Activated T-helper 17 cell treated with anti-CD3 and anti-CD28 coated beads, Interleukin-2, amount 50 U/mL, for 72 hours (primary cell): Measurements from ENCODE around the gene DNAH7. TPM values are rescaled to one million over a fixed set of nuclear protein-coding genes. Genes with fewer than 3 reads are reported as not detected.
"Not testable (repeated sequence)": the region's sequence is repeated elsewhere in the genome, so short reads cannot be mapped to it uniquely, and the experiment has no call there.

Experiments used
- ATAC-seq: fragments of 150-1000 bp; cut with Tn5 transposase; replicated peaks from 2 replicates; pipeline ENCODE4 v1.10.0; 2021; ENCODE audit warnings: mild to moderate bottlenecking, moderate library complexity
- H3K27ac Mint-ChIP-seq: one replicate; pipeline ENCODE4 v1.8.0; 2022; ENCODE audit warnings: mixed read lengths
- H3K27me3 Mint-ChIP-seq: one replicate; pipeline ENCODE4 v1.8.0; 2022; ENCODE audit warnings: mixed read lengths
- H3K36me3 Mint-ChIP-seq: one replicate; pipeline ENCODE4 v1.8.0; 2022; ENCODE audit warnings: low read depth, mild to moderate bottlenecking, mixed read lengths
- H3K4me1 Mint-ChIP-seq: one replicate; pipeline ENCODE4 v1.8.0; 2022; ENCODE audit warnings: mixed read lengths
- H3K4me3 Mint-ChIP-seq: one replicate; pipeline ENCODE4 v1.8.0; 2022; ENCODE audit warnings: mild to moderate bottlenecking, mixed read lengths
- H3K9me3 Mint-ChIP-seq: one replicate; pipeline ENCODE4 v1.8.0; 2022; ENCODE audit warnings: mixed read lengths
- total RNA-seq, 2 donors: library from RNA; stranded (reverse); gene quantifications; one replicate each; pipeline ENCODE4 v1.2.3, GENCODE V29; 2022

The DNAH7 gene
- total RNA-seq, 2 donors from 2014 or later = not detected

DNA sequence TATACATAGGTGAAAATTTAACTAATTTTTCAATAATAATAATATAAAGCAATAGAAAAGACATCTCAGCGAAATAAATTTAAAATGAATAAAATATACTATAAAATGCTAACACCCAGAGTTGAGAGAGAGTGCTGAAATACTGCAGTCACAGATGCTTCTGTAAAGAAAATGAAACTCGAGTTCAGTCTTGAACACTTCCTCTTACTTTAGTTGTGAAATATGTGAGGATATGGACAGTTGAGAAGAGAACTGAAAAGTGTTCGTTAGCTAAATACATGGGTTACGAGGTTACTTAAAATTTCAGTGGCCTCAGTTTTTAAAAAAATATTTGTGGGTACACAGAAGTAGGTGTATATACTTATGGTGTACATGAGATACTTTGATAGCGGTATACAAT is 106.8 kb downstream of the DNAH7 start:
- H3K9me3 Mint-ChIP-seq = peaks cover 6% of the 10 kb centered on the region
- H3K4me3 Mint-ChIP-seq = no peak overlapping the region

DNA sequence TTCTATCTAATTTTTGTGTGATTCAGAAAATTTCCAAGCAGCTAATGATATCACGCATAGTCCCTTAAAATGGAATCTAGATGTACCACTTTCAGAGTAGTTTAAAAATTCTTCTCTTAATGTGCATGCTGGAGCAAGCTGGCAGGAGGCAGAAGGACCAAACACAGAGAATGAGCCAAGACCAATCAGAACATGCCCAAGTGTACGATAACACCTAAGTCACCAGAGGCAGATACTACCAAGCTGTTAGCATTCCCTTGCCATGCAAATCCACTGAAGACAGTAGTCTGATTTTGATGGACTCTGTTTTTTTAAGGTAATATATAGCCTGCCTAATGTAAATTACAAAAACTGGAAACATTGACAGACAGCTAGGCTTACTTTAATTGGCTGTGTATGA is 109.3 kb downstream of the DNAH7 start:
- no peaks in the 10 kb centered on the region for H3K4me1 Mint-ChIP-seq
- H3K27ac Mint-ChIP-seq = no peak overlapping the region
- peaks cover 9% of the 10 kb centered on the region for H3K9me3 Mint-ChIP-seq
- no peak for ATAC-seq
- H3K27me3 Mint-ChIP-seq = peaks cover 15% of the 10 kb centered on the region
- no peaks in the 10 kb centered on the region for H3K36me3 Mint-ChIP-seq
- H3K4me3 Mint-ChIP-seq = no peak overlapping the region

More for the DNA sequence above, 106.8 kb downstream of the DNAH7 start:
- peaks cover 19% of the 10 kb centered on the region for H3K27me3 Mint-ChIP-seq
- no peaks in the 10 kb centered on the region for H3K4me1 Mint-ChIP-seq
- H3K27ac Mint-ChIP-seq = no peak overlapping the region
- no peak for ATAC-seq
- H3K36me3 Mint-ChIP-seq = no peaks in the 10 kb centered on the region

DNA sequence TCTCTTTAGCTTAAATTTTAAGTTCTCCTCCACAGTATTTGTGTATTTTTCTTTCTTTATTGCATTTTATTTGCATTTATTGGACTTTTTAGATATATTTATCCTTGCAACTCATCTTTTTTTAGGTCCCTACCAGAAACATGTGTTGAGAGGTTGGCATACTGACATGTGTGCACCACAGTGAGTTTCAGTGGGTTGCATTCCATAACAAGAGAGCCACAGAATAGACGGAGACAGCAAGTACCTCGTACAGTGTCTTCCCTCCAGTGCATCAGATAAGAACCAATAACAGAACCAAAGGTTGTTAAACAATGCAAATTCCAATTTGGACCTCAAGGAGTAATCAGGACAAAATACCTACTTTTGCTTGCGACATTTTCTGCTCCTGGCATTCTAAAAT is 111.9 kb downstream of the DNAH7 start:
- ATAC-seq = no peak
- H3K36me3 Mint-ChIP-seq = no peaks in the 10 kb centered on the region
- no peak overlapping the region for H3K27ac Mint-ChIP-seq
- peaks cover 14% of the 10 kb centered on the region for H3K9me3 Mint-ChIP-seq
- no peak overlapping the region for H3K4me3 Mint-ChIP-seq
- peaks cover 7% of the 10 kb centered on the region for H3K27me3 Mint-ChIP-seq
- no peaks in the 10 kb centered on the region for H3K4me1 Mint-ChIP-seq

DNA sequence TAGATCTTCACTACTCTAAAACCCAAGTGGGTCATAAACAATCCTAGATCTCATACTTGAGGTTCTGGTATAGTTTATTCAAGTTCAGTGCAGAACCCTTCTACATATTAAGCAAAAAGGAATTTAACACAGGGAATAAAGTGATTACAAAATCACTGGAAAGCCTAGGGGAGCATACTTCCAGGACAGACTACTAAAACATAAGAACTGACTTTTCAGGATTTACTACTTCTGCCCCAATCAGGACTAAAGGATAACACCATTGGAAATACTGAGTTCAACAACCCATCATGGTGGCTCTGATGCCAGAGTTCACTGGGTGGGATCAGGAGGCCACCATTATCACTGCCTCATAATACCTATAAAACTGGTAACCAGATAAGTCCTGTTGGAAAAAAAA is 123.6 kb downstream of the DNAH7 start:
- no peak overlapping the region for H3K27ac Mint-ChIP-seq
- H3K4me3 Mint-ChIP-seq = no peak overlapping the region
- no peaks in the 10 kb centered on the region for H3K4me1 Mint-ChIP-seq
- peaks cover 9% of the 10 kb centered on the region for H3K9me3 Mint-ChIP-seq
- peaks cover 8% of the 10 kb centered on the region for H3K27me3 Mint-ChIP-seq
- H3K36me3 Mint-ChIP-seq = no peaks in the 10 kb centered on the region
- ATAC-seq = no peak

DNA sequence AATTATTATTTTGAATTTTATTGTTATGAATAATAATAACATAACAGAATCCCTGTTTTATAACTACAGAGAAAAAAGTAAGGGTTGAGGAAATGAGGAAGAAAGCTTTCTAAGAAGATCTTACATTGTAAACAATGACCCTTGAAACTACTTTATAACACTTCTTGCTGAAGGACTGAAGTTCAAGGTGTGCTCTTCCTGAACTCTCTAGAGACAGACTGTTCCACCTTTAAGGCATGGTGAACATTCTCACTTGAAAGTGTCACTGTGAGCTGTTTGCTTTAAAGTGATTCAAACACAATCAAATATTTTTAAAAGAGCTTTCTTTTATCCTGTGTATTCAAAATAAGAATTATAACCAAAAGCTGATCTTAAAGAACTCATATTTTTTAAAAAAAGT is 131.5 kb downstream of the DNAH7 start:
- no peak for ATAC-seq
- Mint-ChIP-seq H3K4me3 (no peak overlapping the region), H3K9me3 (peaks cover 3% of the 10 kb centered on the region), H3K36me3 (no peaks in the 10 kb centered on the region), H3K4me1 (no peaks in the 10 kb centered on the region), H3K27me3 (peaks cover 5% of the 10 kb centered on the region), H3K27ac (no peak overlapping the region)

DNA sequence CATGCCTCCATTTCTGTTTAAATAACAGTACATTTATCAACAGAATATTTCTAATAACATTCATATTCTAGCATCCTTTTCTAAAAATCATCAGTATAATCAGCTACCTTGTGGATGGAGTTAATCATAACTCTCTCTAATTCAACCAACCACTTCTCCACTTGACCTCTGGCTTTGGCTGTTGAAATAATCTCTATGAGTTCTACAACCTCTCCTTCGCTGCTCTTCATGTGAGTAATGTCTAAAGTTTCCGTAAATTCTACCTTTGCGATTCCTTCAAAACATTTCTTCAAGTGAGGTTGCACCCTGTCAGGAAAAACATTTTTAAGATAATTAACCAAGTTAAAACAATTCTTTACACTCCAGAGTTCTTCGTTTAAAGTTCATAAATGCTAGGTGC is 134.2 kb downstream of the DNAH7 start:
- Mint-ChIP-seq H3K4me1 (no peaks in the 10 kb centered on the region), H3K27me3 (no peaks in the 10 kb centered on the region), H3K27ac (no peak overlapping the region), H3K4me3 (no peak overlapping the region), H3K9me3 (no peaks in the 10 kb centered on the region), H3K36me3 (no peaks in the 10 kb centered on the region)
- ATAC-seq = no peak

DNA sequence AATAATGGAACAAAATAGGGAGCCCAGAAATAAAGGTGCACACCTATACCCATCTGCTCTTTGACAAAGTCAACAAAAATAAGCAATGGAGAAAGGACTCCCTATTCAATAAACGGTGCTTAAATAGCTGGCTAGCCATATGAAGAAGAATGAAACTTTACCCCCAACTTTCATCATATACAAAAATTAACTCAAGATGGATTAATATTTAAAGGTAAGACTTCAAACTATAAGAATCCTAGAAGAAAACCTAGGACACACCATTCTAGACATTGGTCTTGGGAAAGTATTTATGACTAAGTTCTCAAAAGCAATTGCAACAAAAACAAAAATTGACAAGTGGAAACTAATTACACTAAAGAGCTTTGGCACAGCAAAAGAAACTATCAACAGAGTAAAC is 139.1 kb downstream of the DNAH7 start:
- ATAC-seq = no peak
- no peak overlapping the region for H3K27ac Mint-ChIP-seq
- no peaks in the 10 kb centered on the region for H3K9me3 Mint-ChIP-seq
- no peaks in the 10 kb centered on the region for H3K4me1 Mint-ChIP-seq
- no peaks in the 10 kb centered on the region for H3K36me3 Mint-ChIP-seq
- H3K27me3 Mint-ChIP-seq = no peaks in the 10 kb centered on the region
- no peak overlapping the region for H3K4me3 Mint-ChIP-seq

DNA sequence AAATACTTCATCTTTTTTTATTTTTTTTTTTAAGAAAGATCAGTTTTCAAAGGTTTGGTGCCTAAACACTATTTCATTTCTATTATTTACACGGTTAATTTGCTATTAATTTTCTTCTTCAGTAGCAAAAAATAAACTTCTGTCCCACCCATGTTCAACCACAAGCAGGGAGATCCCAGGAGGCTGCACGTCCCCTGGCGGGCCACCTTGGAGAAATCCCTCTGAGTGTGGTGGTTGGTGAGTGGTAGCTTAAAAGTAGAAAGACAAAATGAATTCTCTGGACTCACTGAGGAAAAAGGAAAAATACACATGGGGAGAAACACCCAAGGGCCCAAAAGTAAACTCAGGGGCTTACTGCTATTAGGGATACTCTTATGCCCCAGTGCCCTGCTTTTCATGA is 143.5 kb downstream of the DNAH7 start:
- ATAC-seq = no peak
- Mint-ChIP-seq H3K4me1 (no peaks in the 10 kb centered on the region), H3K36me3 (no peaks in the 10 kb centered on the region), H3K27ac (no peak overlapping the region), H3K9me3 (no peaks in the 10 kb centered on the region), H3K4me3 (no peak overlapping the region), H3K27me3 (no peaks in the 10 kb centered on the region)

DNA sequence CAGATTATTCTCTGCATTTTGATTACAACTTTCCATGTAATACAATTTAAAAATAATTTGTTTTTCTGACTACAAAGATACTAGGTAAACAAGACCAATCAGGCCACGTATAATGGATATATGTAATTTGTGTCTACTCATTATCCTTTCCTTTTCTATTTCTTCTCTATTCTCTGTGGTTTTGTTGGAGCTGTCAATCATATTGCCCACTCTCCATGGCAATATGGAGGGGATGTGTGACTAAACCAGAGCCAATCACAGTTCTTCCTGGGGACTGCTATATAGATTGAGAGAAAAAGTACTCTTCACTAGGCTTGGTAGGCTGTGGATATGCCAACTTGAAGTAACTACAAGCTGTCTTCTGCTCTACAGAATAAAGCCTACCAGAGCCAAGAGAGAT is 144.7 kb downstream of the DNAH7 start:
- Mint-ChIP-seq H3K27me3 (no peaks in the 10 kb centered on the region), H3K27ac (no peak overlapping the region), H3K36me3 (no peaks in the 10 kb centered on the region), H3K9me3 (no peaks in the 10 kb centered on the region), H3K4me3 (no peak overlapping the region), H3K4me1 (no peaks in the 10 kb centered on the region)
- ATAC-seq = no peak

DNA sequence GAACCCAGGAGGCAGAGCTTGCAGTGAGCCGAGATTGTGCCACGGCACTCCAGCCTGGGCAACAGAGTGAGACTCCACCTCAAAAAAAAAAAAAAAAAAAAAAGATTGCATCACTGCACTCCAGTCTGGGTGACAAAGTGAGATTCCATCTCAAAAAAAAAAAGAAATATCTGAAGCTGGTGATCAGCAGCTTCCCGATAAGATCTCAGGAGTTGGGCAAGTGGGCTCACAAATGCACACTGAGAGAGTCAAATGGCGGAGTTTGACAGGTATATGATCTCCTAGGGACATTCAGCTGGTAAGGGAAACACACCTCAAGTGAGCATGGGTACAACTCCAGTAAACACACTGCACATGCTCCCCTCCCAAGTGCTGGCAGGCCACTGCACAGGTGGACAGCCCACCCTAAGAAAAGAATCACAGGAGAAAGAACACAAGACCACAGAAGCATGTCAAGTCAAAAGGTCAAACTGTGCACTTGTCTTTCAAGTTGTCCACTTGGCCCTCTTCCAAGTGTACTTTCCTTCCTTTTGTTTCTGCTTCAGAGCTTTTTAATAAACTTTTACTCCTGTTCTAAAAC is 151.5 kb downstream of the DNAH7 start:
- H3K9me3 Mint-ChIP-seq, H3K27ac Mint-ChIP-seq, H3K4me1 Mint-ChIP-seq, H3K36me3 Mint-ChIP-seq, ATAC-seq, H3K27me3 Mint-ChIP-seq, H3K4me3 Mint-ChIP-seq: not testable (repeated sequence)

DNA sequence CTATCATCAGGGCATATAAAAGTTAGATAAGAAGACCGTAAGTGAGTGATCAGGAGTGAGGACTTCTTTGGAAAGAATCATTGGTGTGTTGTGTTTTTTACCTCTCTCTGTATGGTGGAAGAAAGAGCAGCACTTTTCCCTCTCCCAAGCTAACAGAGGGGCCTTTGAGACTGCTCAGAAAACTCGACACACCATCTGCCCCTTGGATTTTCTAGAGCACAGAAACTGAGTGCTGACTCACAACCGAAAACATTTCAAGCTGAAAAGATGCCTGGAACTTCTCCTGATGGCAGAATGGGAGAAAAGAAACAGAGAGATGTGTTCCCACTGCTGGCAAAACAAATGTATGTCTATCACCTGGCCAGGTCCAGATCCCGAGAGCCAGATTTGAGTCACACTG is 156.6 kb downstream of the DNAH7 start:
- Mint-ChIP-seq H3K27me3 (peaks cover 7% of the 10 kb centered on the region), H3K36me3 (no peaks in the 10 kb centered on the region), H3K9me3 (peaks cover 4% of the 10 kb centered on the region), H3K4me1 (no peaks in the 10 kb centered on the region), H3K27ac (no peak overlapping the region), H3K4me3 (no peak overlapping the region)
- no peak for ATAC-seq

DNA sequence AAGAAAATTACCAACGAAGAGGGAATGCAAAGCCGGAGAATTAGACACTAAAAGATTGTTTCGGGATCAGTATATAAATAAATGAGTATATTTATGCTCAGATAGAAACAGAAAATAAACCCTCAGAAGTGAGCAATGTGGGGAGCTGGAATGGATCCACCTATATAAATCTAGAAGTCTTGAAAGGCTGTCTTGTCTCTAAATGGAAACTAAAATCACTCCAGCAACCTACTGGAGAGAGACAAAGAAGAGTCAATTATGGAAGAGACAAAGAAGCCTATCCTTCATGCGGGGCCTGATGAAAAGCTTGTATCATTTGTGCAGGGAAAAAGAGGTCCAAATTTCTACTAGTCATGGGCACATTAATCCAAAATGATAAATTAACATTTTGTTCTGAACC is 158.1 kb downstream of the DNAH7 start:
- Mint-ChIP-seq H3K4me3 (no peak overlapping the region), H3K27me3 (peaks cover 7% of the 10 kb centered on the region), H3K27ac (no peak overlapping the region), H3K4me1 (no peaks in the 10 kb centered on the region), H3K9me3 (peaks cover 4% of the 10 kb centered on the region), H3K36me3 (no peaks in the 10 kb centered on the region)
- no peak for ATAC-seq

DNA sequence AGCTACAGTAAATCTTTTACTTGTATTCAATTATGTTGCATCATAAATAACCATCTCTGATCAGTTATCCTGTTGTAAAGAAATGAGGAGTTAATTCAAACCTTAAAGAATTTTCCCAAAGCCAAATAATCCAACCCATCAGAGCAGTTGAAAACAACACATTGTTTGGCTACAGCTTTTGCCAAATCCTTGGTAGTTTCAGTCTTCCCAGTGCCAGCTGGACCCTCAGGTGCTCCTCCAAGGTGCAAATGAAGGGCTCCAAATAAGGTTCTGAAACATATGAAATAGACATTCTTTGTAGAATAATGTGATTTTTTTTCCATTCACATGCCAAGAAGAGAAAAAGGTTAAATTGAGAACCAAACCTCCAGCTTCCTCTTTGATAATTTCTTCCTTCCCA is 158.7 kb downstream of the DNAH7 start:
- Mint-ChIP-seq H3K9me3 (peaks cover 4% of the 10 kb centered on the region), H3K27ac (no peak overlapping the region), H3K27me3 (peaks cover 4% of the 10 kb centered on the region), H3K36me3 (no peaks in the 10 kb centered on the region), H3K4me1 (no peaks in the 10 kb centered on the region), H3K4me3 (no peak overlapping the region)
- no peak for ATAC-seq

DNA sequence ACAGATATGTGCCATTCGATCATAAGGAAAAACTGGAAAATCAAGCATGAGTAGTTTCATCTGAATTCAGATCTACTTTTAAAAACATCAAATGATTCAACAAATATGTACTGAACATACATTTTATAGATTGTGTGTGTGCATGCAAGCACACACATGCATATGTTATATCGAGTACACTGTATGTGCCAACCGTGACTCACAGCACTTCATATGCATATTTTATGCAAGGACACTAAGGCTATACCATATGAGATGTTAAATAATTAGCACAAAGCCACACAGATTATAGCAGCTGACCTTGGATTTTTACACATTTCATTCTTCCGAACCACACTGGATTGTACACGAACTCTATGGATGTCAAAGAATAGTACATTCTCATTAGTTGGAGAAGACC is 161.2 kb downstream of the DNAH7 start:
- Mint-ChIP-seq H3K9me3 (peaks cover 4% of the 10 kb centered on the region), H3K4me1 (no peaks in the 10 kb centered on the region), H3K27ac (no peak overlapping the region), H3K27me3 (peaks cover 11% of the 10 kb centered on the region), H3K4me3 (no peak overlapping the region), H3K36me3 (no peaks in the 10 kb centered on the region)
- ATAC-seq = no peak

DNA sequence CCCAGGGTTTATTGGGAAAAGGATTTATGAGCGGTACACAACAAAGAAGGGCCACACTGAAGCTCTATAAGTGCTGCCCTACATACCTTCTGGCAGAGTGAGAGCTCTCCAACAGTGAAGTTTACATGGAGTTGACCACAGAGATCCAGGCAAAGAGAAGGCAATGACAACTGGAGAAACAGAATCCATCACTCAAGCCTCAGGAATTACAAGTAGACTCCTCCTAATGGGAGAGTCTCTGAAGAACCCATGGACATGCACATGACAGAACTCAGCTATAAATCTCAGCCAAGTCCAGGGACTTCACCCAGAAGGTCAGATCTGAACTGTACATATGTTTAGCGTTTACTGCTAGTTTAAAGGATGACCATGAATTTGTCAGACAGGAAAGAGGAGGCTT is 164.7 kb downstream of the DNAH7 start:
- H3K36me3 Mint-ChIP-seq = no peaks in the 10 kb centered on the region
- H3K4me3 Mint-ChIP-seq = no peak overlapping the region
- H3K4me1 Mint-ChIP-seq = no peaks in the 10 kb centered on the region
- no peak overlapping the region for H3K27ac Mint-ChIP-seq
- peaks cover 11% of the 10 kb centered on the region for H3K27me3 Mint-ChIP-seq
- ATAC-seq = no peak
- peaks cover 4% of the 10 kb centered on the region for H3K9me3 Mint-ChIP-seq

DNA sequence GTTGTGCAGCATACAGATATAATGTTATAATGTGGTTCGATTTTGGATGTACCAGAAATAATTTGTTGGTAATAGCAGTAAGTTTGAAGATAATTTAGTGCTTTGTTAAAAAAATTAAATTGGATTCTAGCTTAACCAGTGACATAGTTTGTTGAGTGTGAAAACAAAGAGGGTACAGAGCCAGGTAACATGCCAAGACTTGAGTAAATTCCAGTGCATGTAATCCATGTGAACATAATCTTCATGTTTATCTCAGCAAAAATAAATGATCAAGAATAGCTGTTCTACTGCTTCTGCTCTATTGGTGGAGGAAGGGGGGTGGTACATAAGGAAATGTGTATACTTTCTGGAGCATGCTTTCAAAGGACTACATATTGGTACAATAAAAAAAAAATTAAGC is 165.8 kb downstream of the DNAH7 start:
- Mint-ChIP-seq H3K27me3 (peaks cover 7% of the 10 kb centered on the region), H3K4me1 (no peaks in the 10 kb centered on the region), H3K4me3 (no peak overlapping the region), H3K27ac (no peak overlapping the region), H3K36me3 (no peaks in the 10 kb centered on the region), H3K9me3 (no peaks in the 10 kb centered on the region)
- no peak for ATAC-seq
